HCT116 (cell line): ENCODE data around the gene LAMC2. TPM values are rescaled to one million over a fixed set of nuclear protein-coding genes. Genes with fewer than 3 reads are reported as not detected.

Experiments
- ATAC-seq: fragments of 200-7000 bp; cut with Tn5 transposase; 2 replicates; pipeline ENCODE4 v1.9.1; 2020; ENCODE audit warnings: mild to moderate bottlenecking, moderate library complexity
- BruUV-seq: library from RNA; stranded (reverse); fragments of 400-500 nt; replicated peaks from 2 replicates; lab custom pipeline; 2021; lab: Mats Ljungman, UMichigan
- CTCF ChIA-PET: fragments of 300-600 bp; sonication (Branson Sonifier 250); formaldehyde crosslinking; loops from one replicate; lab custom pipeline; 2021; ENCODE audit warnings: antibody characterized with exemption; lab: Charles Lee
- POLR2A ChIA-PET: fragments of 300-600, 350-600 bp; sonication (Branson Sonifier 250); formaldehyde crosslinking; loops from one replicate; lab custom pipeline; 2021; ENCODE audit warnings: antibody characterized with exemption; lab: Charles Lee
- RAD21 ChIA-PET, 2 experiments: fragments of 300-600 bp; sonication (Branson Sonifier 250); formaldehyde crosslinking; loops; one replicate each; lab custom pipeline; 2023; ENCODE audit warnings: low total read pairs in 2 of 2; ENCODE audit not compliant: uncharacterized antibody in 2 of 2, unreplicated experiment in 2 of 2, low non-redundant PET in 1 of 2; lab: Charles Lee
- DNase-seq: peaks from one replicate; pipeline ENCODE4 v3.0.0-alpha.2; 2010; ENCODE audit warnings: low read depth, low spot score
- H2AFZ ChIP-seq: fragments of 200-600 bp; shearing (Covaris generic), sonication (generic); 2 replicates; pipeline ENCODE4 v1.6.1; 2017; ENCODE audit warnings: low read depth, mixed run types, mixed read lengths, antibody characterized with exemption, low read length; ENCODE audit not compliant: poor library complexity, severe bottlenecking
- H3K27ac ChIP-seq: 2 replicates; pipeline ENCODE4 v1.5.1; 2012; ENCODE audit warnings: low read depth, low read length
- H3K27me3 ChIP-seq: fragments of 200-600 bp; sonication (generic); 2 replicates; pipeline ENCODE4 v1.6.1; 2016; ENCODE audit warnings: mixed run types, low read length, mixed read lengths; ENCODE audit not compliant: insufficient read depth
- H3K36me3 ChIP-seq, 2 experiments: fragments of 200-500 bp in 1 of 2; fragments of 200-600 bp in 1 of 2; sonication (Bioruptor generic) in 1 of 2; sonication (generic) in 1 of 2; 2 replicates each; pipeline versions ENCODE4 v1.5.1 to v1.6.1; 2014 to 2016; ENCODE audit warnings: low read length in 2 of 2, inconsistent platforms in 1 of 2, mixed read lengths in 1 of 2, mixed run types in 1 of 2; ENCODE audit not compliant: insufficient read depth in 2 of 2, control insufficient read depth in 1 of 2
- H3K4me1 ChIP-seq, 2 experiments: fragments of 200-600 bp in 1 of 2; sonication (generic) in 1 of 2; 2 replicates each; pipeline versions ENCODE4 v1.5.1 to v1.6.1; 2012 to 2017; ENCODE audit warnings: low read length in 2 of 2, inconsistent platforms in 1 of 2, mild to moderate bottlenecking in 1 of 2, mixed read lengths in 1 of 2, mixed run types in 1 of 2, moderate library complexity in 1 of 2; ENCODE audit not compliant: insufficient read depth in 2 of 2, control insufficient read depth in 1 of 2
- H3K4me2 ChIP-seq: fragments of 200-600 bp; sonication (generic); 2 replicates; pipeline ENCODE4 v1.6.1; 2017; ENCODE audit warnings: mixed run types, low read length, mixed read lengths
- H3K4me3 ChIP-seq, 2 experiments: fragments of 200-600 bp in 1 of 2; sonication (generic) in 1 of 2; replicated peaks in 1 of 2; 2 replicates each; pipeline ENCODE4 v1.5.1; 2011 to 2016; ENCODE audit warnings: low read length in 2 of 2, control low read depth in 1 of 2, low read depth in 1 of 2, mild to moderate bottlenecking in 1 of 2, mixed read lengths in 1 of 2, mixed run types in 1 of 2
- H3K79me2 ChIP-seq: fragments of 200-600 bp; sonication (generic); 2 replicates; pipeline ENCODE4 v1.6.1; 2017; ENCODE audit warnings: mild to moderate bottlenecking, mixed run types, low read length, moderate library complexity, mixed read lengths; ENCODE audit not compliant: insufficient read depth
- H3K9ac ChIP-seq: fragments of 200-600 bp; sonication (generic); 2 replicates; pipeline ENCODE4 v1.6.1; 2016; ENCODE audit warnings: low read length, mixed read lengths
- H3K9me2 ChIP-seq: fragments of 200-600 bp; sonication (generic), shearing (Covaris generic); 2 replicates; pipeline ENCODE4 v1.6.1; 2017; ENCODE audit warnings: mixed run types, mild to moderate bottlenecking, moderate library complexity; ENCODE audit not compliant: insufficient read depth
- H3K9me3 ChIP-seq, 2 experiments: fragments of 200-500 bp in 1 of 2; fragments of 200-600 bp in 1 of 2; sonication (Bioruptor generic) in 1 of 2; sonication (generic) in 1 of 2; 2 replicates each; pipeline ENCODE4 v1.6.1; 2014 to 2017; ENCODE audit warnings: low read length in 2 of 2, mixed read lengths in 2 of 2, inconsistent platforms in 1 of 2, low read depth in 1 of 2, mild to moderate bottlenecking in 1 of 2, mixed run types in 1 of 2, moderate library complexity in 1 of 2; ENCODE audit not compliant: control insufficient read depth in 1 of 2, insufficient read depth in 1 of 2
- H4K20me1 ChIP-seq: fragments of 200-600 bp; sonication (generic), shearing (Covaris generic); 2 replicates; pipeline ENCODE4 v1.6.1; 2017; ENCODE audit warnings: mixed run types, mild to moderate bottlenecking, moderate library complexity; ENCODE audit not compliant: insufficient read depth
- CBX3 ChIP-seq: IDR thresholded peaks from 2 replicates; pipeline ENCODE4 v1.6.1; 2012; ENCODE audit warnings: low read depth
- EGR1 ChIP-seq: IDR thresholded peaks from 2 replicates; pipeline ENCODE4 v1.6.1; 2012; ENCODE audit warnings: low read depth
- EZH2phosphoT487 ChIP-seq: fragments of 200-600 bp; IDR thresholded peaks from 2 replicates; pipeline ENCODE4 v1.6.1; 2018; ENCODE audit warnings: antibody characterized with exemption, borderline replicate concordance
- JUND ChIP-seq: IDR thresholded peaks from 2 replicates; pipeline ENCODE4 v1.6.1; 2012
- POLR2AphosphoS5 ChIP-seq: IDR thresholded peaks from 2 replicates; pipeline ENCODE4 v1.6.1; 2011; ENCODE audit warnings: mild to moderate bottlenecking, low read depth, low read length, moderate library complexity
- RAD21 ChIP-seq: IDR thresholded peaks from 2 replicates; pipeline ENCODE4 v1.6.1; 2012; ENCODE audit warnings: low read depth, mild to moderate bottlenecking
- SP1 ChIP-seq: IDR thresholded peaks from 2 replicates; pipeline ENCODE4 v1.6.1; 2012; ENCODE audit warnings: low read depth
- SRF ChIP-seq: IDR thresholded peaks from 2 replicates; pipeline ENCODE4 v1.6.1; 2012; ENCODE audit warnings: low read depth
- TCF7L2 ChIP-seq: IDR thresholded peaks from 2 replicates; pipeline ENCODE4 v1.7.0; 2011; ENCODE audit warnings: borderline replicate concordance, inconsistent platforms; ENCODE audit not compliant: insufficient read depth, insufficient read length; ENCODE audit errors: extremely low read depth
- YY1 ChIP-seq: IDR thresholded peaks from 2 replicates; pipeline ENCODE4 v1.6.1; 2011; ENCODE audit warnings: low read length, low read depth, moderate library complexity, mild to moderate bottlenecking; ENCODE audit not compliant: insufficient replicate concordance; ENCODE audit errors: extremely low read depth
- ZFX ChIP-seq: fragments of 450-650 bp; IDR thresholded peaks from 2 replicates; pipeline ENCODE4 v1.6.1; 2017
- ZNF274 ChIP-seq: fragments of 200-500 bp; sonication (Bioruptor generic); IDR thresholded peaks from 2 replicates; pipeline ENCODE4 v1.6.1; 2014; ENCODE audit warnings: mild to moderate bottlenecking, low read depth, low read length, inconsistent platforms
- intact Hi-C: fragments of 100-400 bp; cut with micrococcal nuclease; formaldehyde crosslinking; loops from 2 replicates; pipeline ENCODE4 v1.10.0; 2022
- total RNA-seq: library from RNA; stranded (reverse); gene quantifications from one replicate; pipeline ENCODE4 v1.2.1, GENCODE V29; 2021; ENCODE audit not compliant: unreplicated experiment
- TF ChIP-seq, protein P1 (sequence below): IDR thresholded peaks from 2 replicates; pipeline ENCODE4 v1.6.1; 2011; ENCODE audit warnings: mild to moderate bottlenecking, low read length, moderate library complexity; ENCODE audit not compliant: insufficient replicate concordance; ENCODE audit errors: extremely low read depth

Gene LAMC2
- total RNA-seq, 1 experiment from 2014 or later: 22.2 TPM

DNA sequence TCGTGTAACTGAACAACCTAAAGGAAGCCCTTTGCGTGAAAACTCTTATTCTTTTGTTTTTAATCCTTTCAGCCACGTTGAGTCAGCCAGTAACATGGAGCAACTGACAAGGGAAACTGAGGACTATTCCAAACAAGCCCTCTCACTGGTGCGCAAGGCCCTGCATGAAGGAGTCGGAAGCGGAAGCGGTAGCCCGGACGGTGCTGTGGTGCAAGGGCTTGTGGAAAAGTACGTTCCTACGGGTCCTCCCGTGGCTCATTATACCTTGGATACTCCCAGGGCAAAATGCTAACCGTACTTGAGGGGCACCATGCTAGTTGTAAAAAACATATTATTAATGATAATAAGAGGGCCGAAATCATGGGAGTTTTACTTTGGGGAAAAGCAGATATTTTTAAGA lies 49.4 kb downstream of the LAMC2 start:
- no peaks in the 10 kb centered on the region for H3K9me3 ChIP-seq
- H3K9ac ChIP-seq: peak overlapping the region; percentile 38; the same call in 1 of the 2 replicates
- no TSS peak for BruUV-seq
- no peaks in the 10 kb centered on the region for H4K20me1 ChIP-seq
- H3K27ac ChIP-seq: peak overlapping the region; percentile 78
- TF ChIP-seq CBX3: no peak
- TF ChIP-seq ZNF274: no peak
- TF ChIP-seq SRF: no peak
- TF ChIP-seq SP1: no peak
- no peak for TF ChIP-seq EGR1
- no peak for TF ChIP-seq POLR2AphosphoS5
- TF ChIP-seq RAD21: no peak
- TF ChIP-seq, protein P1, sequence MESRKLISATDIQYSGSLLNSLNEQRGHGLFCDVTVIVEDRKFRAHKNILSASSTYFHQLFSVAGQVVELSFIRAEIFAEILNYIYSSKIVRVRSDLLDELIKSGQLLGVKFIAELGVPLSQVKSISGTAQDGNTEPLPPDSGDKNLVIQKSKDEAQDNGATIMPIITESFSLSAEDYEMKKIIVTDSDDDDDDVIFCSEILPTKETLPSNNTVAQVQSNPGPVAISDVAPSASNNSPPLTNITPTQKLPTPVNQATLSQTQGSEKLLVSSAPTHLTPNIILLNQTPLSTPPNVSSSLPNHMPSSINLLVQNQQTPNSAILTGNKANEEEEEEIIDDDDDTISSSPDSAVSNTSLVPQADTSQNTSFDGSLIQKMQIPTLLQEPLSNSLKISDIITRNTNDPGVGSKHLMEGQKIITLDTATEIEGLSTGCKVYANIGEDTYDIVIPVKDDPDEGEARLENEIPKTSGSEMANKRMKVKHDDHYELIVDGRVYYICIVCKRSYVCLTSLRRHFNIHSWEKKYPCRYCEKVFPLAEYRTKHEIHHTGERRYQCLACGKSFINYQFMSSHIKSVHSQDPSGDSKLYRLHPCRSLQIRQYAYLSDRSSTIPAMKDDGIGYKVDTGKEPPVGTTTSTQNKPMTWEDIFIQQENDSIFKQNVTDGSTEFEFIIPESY: no peak
- no peak for TF ChIP-seq TCF7L2
- TF ChIP-seq YY1: no peak
- TF ChIP-seq EZH2phosphoT487: no peak
- no peak for TF ChIP-seq ZFX
- no peak for TF ChIP-seq JUND
- H3K4me1 ChIP-seq: peaks cover 23% of the 10 kb centered on the region in 2 experiments
- CTCF ChIA-PET: interaction anchor here (0.6 to 1.6 kb wide), 16 partner anchors 8 to 273 kb away, joined by 3 to 20 read pairs (median 4); no protein-coding TSS in a partner anchor
- DNase-seq (no peak), ATAC-seq (no peak)
- intact Hi-C loops: no loop called here
- POLR2A ChIA-PET: no interaction called here
- H3K27me3 ChIP-seq: no peaks in the 10 kb centered on the region
- RAD21 ChIA-PET: interaction anchor here in 1 of 2 experiments (1.7 kb wide), 1 partner anchor 273 kb away, joined by 5 read pairs; no protein-coding TSS in a partner anchor
- H2AFZ ChIP-seq: peak overlapping the region; percentile 84
- peak overlapping the region; percentile 78 for H3K4me2 ChIP-seq
- H3K4me3 ChIP-seq: peak overlapping the region in 1 of 2 experiments; percentile 54; a peak in 2 of 4 replicates
- H3K9me2 ChIP-seq: no peaks in the 10 kb centered on the region
- no peaks in the 10 kb centered on the region for H3K79me2 ChIP-seq
- no peaks in the 10 kb centered on the region for H3K36me3 ChIP-seq
